ENCODE results near the gene CNIH3.
"Not testable (repeated sequence)": the region's sequence is repeated elsewhere in the genome, so short reads cannot be mapped to it uniquely, and the experiment has no call there.

The CNIH3 gene

DNA sequence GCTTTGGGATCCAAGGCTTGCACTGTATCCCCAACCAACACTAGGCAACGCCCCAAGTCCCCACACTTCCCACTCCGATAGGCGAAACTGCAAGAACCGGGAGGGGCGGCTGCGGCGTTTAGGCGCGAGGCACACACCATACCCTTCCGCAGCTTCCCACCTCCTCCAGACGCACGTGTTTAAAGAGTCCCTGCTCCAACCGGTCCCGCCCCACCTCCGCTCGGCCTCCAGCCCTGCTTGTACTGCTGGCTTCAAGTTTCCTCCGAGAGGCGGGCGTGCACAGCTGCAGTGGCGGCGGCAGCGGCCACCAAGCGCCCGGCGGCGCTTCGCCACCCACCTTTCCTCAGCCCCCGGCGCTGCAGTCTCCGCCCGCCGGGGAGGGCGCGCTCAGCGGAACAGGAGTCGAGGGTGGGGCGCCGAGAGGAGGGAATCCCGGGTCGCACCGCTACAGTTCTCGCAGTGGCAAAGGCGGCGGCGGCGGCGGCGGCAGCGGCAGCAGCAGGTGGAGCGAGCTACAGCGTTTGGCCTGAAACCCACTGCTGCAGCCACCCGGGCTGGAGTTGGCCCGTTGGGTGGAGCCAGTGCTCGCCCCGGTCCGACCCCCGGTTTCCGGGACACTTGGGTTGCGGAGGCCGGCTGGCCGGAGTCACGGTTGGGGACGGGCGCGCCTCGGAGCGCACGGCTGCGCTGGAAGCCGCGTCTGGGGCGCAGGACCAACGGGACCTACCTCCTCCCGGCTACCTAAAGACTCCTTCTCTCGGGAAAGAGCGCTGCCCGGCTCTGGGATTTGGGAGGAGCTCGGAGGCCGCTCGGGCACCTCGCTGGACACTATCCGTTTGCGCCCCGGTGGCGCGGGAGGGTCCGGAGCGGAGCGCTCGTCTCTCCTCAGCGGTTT lies at the start of gene CNIH3:
Gene CNIH3, plus strand, starts transcription at position 457 of the 895 bp plus-strand sequence. CDS start 858 bp downstream, outside the sequence.
- DNase-seq, result peak; percentile 30 to 67

DNA sequence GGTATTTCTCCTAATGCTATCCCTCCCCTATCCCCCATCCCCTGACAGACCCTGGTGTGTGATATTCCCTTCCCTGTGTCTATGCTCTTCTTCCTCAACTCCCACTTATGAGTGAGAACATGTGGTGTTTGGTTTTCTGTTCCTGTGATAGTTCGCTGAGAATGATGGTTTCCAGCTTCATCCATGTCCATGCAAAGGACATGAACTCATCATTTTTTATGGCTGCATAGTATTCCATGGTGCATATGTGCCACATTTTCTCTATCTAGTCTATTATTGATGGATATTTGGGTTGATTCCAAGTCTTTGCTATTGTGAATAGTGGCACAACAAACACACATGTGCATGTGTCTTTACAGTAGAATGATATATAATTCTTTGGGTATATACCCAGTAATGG lies 49.6 kb upstream of the CNIH3 start:
- not testable (repeated sequence) for DNase-seq

DNA sequence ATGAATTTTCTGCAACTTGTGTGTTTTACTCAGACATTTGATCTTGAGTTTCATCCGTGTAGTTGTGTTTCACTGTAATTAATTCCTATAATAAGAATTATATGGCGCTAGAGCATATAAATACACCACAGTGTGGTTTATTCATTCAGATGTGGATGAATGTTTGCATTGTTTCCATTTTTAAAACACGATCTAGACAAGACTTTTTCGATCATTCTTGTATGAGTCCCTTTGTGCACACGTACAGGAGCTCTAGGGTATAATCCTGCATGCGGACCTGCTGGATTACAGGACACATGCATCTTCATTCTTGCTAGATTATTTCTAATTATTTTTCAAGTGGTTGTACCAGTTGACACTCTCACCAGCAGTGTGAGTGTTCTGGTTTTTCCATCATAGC lies 46.8 kb upstream of the CNIH3 start:
- DNase-seq, result no peak

DNA sequence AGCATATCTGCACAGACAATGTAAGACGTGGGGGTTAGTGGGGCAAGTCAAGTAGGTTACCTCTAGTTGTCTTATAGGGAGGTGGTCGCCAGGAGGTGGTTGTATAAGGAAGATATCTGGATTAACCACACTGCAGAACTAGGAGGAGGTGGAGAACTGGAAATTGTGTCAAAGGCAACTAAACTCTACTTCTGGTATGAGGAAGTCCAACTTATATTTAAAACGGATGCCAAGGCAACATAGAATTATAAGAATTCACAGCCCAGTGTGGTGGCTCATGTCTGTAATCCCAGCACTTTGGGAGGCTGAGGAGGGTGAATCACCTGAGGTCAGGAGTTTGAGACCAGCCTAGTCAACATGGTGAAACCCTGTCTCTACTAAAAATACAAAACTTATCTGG lies 44.1 kb upstream of the CNIH3 start:
- DNase-seq, result not testable (repeated sequence)

DNA sequence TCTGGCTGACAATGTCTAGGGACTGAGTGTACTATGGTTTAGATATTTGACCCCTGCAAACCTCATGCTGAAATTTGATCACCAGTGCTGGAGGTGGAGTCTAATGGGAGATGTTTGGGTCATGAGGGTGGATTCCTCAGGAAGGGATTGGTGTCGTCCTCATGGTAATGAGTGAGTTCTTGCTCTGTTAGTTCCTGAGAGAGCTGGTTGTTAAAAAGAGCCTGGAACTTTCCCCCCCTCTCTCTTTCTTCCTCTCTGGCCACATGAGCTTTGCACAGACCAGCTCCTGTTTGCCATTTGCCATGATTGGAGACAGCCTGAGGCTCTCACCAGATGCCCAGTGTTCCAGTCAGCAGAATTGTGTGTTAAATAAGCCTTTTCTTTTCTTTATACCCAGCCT lies 36.6 kb upstream of the CNIH3 start:
- no peak for DNase-seq

DNA sequence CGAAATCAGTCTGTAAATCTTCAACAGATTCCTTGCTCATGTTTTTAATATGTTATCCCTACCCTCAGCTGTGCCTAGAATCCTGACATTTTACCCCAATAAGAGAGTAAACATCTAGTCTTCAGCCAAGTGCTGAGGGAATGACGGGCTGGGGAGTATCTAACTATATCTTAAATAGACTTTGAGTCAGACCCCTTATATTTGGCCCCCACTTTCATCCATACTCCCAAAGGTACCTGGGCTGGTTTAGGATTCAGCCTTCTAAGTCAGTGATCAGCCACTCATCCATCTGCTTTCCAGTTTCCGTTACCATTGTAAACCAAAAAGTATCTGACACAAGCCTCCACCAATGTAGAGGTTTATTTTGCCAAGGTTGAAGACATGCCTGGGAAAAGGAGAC lies 36.1 kb upstream of the CNIH3 start:
- DNase-seq, result no peak

DNA sequence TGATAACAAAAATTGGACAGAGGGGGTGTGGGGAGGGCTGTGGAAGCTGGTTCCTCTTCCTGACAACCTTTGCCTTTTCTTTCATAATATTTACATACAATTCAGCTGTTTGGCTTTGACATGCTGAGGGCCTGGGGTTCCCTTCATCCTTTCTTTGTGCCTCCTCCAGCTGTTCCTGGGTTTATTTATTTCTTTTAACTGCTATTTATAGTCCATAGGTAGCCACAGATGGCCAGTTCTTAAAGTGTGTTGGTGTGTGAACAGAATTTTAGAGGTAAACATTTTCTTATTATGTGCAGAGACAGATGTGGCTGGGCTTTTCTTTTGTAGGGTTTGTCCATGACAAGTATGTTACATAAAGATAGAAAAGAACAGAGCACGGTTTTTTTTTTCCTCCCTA lies 34.1 kb upstream of the CNIH3 start:
- DNase-seq, result peak in 1 of 2 experiments; percentile 35

DNA sequence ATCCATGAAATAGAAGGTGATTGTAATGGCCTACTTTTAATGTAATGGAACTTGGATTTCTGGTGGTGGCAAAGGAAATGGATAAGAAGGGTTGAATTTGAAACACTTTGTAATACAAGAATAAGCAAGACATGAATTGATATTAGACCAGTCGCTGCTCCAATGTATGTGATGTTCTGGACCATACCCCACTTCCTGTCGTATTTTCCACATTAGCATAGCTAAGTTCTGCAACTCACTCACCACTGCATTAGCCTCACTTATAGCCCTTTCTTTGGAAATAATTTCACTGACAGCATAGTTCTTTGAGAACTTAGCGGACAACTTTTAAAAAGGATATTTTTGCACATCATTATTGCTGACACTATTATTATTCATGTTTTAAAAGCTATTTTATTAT lies 32.3 kb upstream of the CNIH3 start:
- DNase-seq, result no peak

DNA sequence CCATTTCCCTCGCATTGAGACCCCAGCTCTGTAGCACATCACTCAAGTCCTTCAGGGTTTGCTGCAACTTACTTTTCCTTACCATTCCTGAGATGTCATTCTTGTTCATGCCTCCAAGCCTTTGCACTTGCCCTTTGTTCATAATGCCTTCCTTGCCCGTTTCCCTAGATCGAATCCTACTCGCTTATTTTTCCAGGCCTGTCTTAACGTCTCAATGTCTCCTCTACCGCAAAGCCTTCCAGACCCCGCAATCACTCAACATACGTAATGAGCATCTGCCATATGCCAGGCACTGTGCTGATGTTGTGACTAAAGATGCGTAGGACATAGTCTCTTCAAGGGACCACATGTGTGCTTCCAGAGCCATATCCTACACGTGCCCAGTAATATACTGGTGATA lies 31.1 kb upstream of the CNIH3 start:
- no peak for DNase-seq

DNA sequence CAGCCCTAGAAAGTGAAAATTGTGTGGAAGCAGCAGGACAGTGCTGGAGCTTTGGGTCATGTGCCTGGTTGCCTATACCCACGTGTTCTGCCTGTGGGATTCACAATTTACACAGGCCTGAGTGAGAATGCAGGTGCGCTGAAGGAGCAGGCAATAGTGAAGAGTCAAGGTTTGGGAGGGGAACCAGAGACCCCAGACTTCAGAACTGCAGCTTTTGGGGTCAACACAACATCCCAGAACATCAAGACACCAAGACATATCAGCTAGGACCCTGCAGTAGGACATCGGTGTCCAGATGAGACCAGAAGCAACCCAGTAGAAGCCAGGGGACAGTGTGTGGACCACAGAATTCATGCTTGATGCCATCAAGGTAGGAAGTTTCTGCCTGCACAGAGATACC lies 29.1 kb upstream of the CNIH3 start:
- no peak for DNase-seq

DNA sequence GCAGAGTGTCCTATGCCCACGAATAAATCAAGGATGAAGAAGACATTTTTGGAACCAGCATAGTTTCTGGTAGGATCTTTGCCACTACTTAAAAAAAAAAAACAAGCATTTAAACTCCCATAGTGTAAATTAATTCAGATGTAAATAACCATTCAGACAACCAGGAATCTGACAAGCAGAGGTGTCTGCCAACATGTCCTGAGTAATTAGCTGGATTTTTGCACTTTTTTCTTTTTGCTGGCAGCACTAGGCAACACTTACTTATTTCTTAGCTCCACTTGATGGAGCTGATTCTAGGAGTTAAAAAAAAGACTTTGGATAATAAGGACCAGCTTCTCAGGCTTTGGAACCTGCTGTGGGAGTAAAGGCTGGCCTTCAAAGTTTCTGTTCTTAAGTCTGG lies 27.6 kb upstream of the CNIH3 start:
- DNase-seq, result no peak

DNA sequence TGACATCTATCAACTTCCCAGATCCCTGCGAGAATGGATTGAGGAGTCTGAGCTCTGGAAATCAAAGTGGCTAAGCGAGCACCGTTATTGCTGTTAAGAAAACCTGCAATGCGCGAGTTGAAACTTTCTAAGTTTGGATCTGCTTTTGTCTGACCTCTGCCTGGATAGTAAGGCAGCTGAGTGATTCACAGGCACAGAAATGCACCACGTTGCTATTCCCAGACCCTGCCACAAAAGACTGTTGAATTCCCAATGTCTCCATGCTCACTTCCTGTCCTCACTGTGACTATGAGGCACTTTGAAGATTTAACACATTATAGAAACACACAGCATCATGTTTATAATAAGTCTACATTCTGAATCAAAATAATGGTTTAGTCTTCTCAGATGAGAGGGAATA lies 27.1 kb upstream of the CNIH3 start:
- DNase-seq, result no peak

DNA sequence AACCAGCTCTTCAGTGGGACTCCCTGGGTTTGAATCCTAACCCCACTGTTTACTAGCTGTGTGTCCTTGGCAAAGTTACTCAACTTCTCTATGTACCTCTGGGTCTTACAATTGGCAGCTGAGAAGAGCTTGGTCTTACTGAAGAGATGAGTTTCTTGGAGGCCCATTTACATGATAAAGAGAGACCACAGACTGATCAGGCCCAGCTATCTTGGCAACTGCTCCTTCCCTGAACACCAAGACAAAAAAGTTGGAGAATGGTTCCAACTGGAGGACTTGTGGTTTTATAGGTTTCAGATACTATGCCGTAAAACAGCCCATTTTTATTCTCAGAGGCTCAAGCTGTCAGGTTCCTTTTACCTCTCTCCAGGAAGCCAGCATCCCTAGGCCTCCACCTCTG lies 24.8 kb upstream of the CNIH3 start:
- no peak for DNase-seq

DNA sequence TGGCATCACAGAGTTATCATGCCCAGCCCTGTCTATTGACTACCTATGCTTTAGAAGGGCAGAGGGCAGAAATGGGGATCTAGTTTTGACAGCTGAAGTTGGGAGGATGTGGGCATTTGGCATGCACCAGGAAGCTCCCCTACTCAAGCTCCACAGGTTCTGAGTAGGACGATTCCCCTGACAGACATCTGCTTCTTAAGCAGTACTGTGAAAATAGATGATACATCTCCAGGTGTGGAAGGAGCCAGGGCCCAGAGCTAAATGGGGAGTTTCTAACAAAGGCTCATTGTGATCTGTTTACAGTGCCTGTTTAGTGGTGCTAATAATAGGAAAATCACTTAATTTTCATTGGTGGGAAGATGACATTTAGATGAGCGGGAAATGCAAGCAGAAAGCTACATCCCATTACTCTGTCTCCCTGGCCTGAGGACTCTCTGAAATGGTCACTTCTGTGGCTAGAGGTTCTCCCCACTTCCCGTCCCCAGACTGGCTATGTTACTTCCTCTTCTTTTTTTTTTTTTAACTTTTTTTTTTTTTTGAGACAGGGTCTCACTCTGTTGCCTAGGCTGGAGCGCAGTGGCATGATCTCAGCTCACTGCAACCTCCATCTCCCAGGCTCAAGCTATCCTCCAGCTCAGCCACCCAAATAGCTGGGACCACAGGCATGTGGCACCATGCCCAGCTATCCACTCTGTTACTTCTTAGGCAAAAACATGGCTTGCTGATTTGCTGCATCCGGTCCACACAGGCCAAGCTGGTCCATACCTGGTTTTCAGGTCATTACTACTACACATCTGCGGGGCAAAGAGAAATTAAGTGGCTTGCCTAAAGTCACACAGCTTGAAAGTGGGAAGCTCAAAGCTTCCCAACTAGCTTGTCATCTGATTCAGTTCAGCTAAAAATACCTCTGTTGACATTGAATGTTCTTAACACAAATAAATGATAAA lies 23.2 kb upstream of the CNIH3 start:
- DNase-seq, result no peak

DNA sequence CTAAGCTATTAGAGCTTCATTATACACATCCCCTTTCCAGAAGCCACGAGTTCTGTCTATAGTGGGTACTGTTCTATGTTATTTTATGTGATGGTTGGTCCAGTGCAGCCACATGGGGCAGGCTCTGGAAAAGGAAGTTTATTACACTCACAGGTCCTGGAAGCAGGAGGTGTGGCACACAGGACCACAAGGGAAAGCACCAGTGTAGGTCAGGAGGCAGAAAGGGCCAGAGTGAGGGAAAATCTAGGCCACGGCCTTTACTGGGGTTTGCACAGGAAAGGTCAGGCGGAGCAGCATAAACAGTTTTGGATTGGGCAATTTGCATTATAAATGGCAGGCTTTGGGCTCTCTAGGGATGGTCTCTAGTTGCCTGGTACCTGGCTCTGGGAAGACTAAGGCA lies 21.8 kb upstream of the CNIH3 start:
- DNase-seq, result no peak

DNA sequence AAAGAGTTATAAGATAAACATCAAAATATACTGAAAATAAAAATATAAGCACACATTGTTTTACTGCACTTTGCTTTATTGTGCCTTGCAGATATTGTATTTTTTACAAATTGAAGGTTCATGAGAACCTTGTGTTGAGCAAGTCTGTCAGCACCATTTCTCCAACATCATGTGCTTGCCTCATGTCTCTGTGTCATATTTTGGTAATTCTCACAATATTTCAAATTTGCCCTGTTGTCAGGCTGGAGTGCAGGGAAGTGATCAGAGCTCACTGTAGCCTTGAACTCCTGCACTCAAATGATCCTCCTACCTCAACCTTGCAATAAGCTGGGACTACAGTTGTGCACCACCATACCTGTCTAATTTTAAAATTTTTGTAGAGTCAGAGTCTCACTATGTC lies 21.3 kb upstream of the CNIH3 start:
- DNase-seq, result no peak

DNA sequence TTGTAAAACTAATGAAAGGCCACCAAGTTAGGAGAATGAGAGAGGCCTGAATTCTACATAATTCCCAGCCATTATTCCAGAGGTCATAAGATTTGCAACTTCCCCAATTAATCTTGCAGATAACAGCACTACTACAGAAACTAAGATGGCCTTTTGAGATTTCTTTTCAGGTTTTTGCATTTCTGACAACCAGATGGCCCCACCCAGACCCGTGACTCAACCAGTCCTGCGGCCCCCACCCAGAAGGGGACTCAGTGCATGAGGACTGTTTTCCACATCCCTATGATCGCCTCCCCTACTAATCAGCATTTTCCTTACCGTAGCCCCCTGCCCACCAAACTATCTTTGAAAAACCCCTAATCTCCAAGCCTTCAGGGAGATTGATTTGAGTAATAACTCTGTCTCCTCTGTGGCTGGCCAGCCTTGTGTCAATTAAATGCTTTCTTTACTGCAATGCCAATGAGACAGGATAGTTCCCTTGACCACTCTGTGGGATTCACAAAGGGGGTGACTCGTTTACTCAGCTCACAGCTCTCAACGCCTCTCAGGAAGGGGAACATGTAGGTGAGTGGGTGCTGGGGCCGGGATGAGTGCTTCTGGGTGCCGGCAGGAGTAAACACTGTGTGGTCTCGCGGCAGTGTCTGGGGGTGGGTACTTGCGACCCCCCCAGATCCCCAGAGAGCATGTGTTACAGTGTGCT lies 10.5 kb upstream of the CNIH3 start:
- DNase-seq, result no peak

DNA sequence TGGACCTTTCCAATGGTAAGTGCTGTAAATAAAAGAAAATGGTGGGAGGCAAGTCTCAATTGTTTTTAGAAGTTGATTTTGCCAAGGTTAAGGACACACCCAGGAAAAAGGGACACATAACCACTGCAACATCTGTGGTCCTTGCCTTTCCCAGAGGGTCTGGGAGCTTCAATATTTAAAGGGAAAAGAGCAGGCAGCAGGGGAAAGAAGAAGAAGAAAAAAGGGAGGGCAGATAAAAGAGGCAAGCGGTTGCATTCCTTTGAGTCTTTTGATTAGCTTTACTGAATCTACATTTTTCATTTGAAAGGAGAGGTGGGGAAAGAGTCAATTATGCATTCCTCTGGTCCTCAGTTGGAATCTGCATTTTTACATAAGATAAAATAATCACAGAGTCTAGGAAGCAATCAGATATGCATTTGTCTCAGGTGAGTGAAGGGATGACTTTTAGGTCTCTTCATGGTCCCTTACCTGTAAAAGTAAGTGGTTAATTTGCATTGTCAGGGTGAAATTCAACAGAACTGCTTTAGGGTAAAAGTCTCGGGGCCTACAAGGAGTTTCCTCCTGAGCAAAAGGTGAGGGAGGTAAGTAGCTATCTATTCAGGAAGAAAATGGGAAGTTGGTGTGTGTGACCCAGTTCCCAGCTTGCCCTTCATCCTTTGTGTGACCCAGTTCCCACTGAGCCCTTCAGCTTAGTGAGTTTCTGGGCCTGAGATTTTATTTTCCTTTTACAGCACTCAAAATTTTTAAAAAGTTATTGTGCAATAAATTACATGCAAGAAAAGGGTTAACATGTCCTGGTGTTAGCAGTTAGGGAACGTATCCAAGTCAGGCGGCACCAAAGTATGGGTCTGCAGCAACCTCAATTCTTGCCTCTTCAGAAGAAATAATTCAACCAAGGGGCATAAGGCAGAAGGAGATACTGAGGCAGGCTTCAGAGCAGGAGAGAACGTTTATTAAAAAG lies 8.6 kb upstream of the CNIH3 start:
- DNase-seq, result no peak

DNA sequence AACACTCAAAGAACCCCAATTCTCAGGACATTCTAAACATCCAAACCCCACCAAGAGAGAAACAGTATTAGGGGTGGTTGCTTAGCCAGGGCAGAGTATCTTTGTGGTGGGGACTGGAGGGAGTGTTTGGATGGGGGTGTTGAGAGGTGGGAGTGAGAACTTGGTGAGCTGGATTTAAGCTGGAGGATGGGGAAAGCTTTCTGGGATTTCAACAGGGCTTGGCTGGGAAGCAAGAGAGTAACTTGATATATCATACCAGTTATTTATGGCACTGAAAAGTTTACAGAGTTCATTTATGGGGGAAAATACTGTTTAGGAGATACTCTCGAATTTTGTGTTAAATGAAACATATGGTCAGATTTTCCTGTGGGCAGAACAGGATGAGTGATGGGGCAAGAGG lies 6.8 kb upstream of the CNIH3 start:
- DNase-seq, result no peak

DNA sequence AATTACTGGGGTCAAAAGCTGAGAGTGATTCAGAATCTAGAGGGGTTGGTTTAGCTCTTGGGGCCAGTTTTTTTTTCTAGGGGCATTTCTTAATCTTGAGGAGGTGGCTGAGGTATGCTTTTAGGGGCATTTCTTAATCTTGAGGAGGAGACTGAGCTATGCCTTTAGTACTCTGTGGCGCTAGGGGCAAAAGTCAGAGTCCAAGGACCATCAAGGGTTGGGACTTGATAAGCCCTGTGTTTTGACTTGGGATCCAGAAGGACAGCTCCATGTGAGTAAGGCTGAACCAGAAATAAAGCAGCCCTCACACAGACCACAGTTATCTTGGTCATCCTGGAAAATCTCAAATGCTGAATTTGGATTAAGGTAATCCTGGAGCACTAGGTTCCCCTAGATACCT lies 3.9 kb upstream of the CNIH3 start:
- no peak for DNase-seq

DNA sequence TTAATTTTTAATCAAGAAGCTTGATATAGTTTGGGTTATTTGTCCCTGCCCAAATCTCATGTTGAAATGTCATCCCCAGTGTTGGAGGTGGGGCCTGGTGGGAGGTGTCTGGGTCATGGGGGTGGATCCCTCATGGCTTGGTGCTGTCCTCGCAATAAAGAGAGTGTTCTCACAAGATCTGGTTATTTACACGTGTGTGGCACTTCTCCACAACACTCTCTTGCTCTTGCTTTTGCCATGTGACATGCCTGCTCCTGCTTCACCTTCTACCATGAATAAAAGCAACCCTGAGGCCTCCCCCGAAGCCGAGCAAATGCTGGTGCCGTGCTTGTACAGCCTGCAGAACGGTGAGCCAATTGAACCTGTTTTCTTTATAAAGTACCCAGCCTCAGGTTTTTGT lies 2.6 kb upstream of the CNIH3 start:
- no peak for DNase-seq

Data from NCI-H2081 (cell line).